K562 (cell line): ENCODE results near the gene PLCB3. TPM values are rescaled to one million over a fixed set of nuclear protein-coding genes. Genes with fewer than 3 reads are reported as not detected.

Experiments
- CHD2 ChIP-seq: IDR thresholded peaks from 2 replicates; pipeline ENCODE4 v1.6.1; 2011; ENCODE audit warnings: low read depth, low read length
- DNMT1 ChIP-seq: fragments of 450-650 bp; IDR thresholded peaks from 2 replicates; pipeline ENCODE4 v1.6.1; 2016; ENCODE audit warnings: antibody characterized with exemption, mild to moderate bottlenecking
- polyA plus RNA-seq, 8 experiments: library from polyadenylated mRNA; depleted of rRNA in 4 of 8; stranded (reverse) in 5 of 8; unstranded in 3 of 8; fragments of >200 nt; fragmentation: Nextera tagmentation in 2 of 8; fragmentation: Illumina TruSeq in 1 of 8; extraction: Ambion mirVana in 2 of 8; extraction: Trizol in 1 of 8; gene quantifications; 2 replicates each; pipeline versions ENCODE4 v1.2.1 to v1.2.3, GENCODE V29; 2011 to 2014; ENCODE audit warnings: inconsistent platforms in 1 of 8, missing spikeins in 1 of 8
- total RNA-seq, 7 experiments: library from RNA; depleted of rRNA in 6 of 7; stranded (reverse); fragments of >200 nt in 6 of 7; fragmentation: Illumina TruSeq in 2 of 7; extraction: Trizol in 2 of 7; gene quantifications; 2 replicates each; pipeline versions ENCODE4 v1.2.1 to v1.2.3, GENCODE V29; 2011 to 2021; ENCODE audit warnings: low replicate concordance in 1 of 7
- TF ChIP-seq, protein P1 (sequence below): fragments of 450-650 bp; formaldehyde crosslinking; conservative IDR thresholded peaks from 2 replicates; pipeline ENCODE4 v1.4.0; 2022; ENCODE audit warnings: mild to moderate bottlenecking, missing genetic modification characterization
- TF ChIP-seq, protein P2 (sequence below): fragments of 450-650 bp; IDR thresholded peaks from 2 replicates; pipeline ENCODE4 v1.6.1; 2016; ENCODE audit warnings: low read depth

The PLCB3 gene
- total and polyA plus RNA-seq, 9 of the 15 experiments (the other 6 are each of a cell fraction or from before 2014, with no cell fraction given), result 0.31 to 44.8 (median 14.6) TPM

DNA sequence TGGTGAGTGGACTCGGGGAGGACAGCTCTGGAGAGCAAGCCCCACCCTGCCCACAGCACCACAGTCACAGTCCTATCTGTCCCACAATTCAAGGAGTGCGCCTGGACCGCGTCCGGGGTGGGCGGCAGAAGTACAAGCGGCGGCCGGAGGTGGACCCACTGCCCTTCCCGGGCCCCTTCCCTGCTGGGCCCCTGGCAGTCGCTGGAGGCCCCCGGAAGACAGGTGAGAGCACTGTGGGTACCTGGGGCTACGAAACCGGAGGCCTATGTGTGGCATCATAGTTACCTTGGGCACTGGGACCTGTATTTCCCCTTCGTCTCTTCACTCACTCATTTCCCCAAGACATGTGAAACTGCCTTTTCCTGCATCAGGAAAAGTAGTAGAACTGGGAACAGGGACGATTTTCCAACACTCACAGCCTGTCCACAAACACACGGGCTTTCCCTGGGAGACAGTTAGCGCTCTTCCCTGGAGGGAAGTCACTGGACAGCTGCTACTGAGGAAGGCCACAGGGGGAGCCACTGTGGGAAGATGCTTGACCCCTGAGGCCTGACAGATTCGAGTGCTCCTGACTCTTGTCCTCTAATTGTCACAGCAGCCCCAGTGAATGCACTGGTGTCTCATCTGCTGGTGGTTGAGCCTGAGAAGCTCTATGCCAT, 62.9 kb downstream of the PLCB3 start (continued):
- TF ChIP-seq, protein P1, sequence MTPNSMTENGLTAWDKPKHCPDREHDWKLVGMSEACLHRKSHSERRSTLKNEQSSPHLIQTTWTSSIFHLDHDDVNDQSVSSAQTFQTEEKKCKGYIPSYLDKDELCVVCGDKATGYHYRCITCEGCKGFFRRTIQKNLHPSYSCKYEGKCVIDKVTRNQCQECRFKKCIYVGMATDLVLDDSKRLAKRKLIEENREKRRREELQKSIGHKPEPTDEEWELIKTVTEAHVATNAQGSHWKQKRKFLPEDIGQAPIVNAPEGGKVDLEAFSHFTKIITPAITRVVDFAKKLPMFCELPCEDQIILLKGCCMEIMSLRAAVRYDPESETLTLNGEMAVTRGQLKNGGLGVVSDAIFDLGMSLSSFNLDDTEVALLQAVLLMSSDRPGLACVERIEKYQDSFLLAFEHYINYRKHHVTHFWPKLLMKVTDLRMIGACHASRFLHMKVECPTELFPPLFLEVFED, result no peak
- no peak for TF ChIP-seq DNMT1
- TF ChIP-seq, protein P2, sequence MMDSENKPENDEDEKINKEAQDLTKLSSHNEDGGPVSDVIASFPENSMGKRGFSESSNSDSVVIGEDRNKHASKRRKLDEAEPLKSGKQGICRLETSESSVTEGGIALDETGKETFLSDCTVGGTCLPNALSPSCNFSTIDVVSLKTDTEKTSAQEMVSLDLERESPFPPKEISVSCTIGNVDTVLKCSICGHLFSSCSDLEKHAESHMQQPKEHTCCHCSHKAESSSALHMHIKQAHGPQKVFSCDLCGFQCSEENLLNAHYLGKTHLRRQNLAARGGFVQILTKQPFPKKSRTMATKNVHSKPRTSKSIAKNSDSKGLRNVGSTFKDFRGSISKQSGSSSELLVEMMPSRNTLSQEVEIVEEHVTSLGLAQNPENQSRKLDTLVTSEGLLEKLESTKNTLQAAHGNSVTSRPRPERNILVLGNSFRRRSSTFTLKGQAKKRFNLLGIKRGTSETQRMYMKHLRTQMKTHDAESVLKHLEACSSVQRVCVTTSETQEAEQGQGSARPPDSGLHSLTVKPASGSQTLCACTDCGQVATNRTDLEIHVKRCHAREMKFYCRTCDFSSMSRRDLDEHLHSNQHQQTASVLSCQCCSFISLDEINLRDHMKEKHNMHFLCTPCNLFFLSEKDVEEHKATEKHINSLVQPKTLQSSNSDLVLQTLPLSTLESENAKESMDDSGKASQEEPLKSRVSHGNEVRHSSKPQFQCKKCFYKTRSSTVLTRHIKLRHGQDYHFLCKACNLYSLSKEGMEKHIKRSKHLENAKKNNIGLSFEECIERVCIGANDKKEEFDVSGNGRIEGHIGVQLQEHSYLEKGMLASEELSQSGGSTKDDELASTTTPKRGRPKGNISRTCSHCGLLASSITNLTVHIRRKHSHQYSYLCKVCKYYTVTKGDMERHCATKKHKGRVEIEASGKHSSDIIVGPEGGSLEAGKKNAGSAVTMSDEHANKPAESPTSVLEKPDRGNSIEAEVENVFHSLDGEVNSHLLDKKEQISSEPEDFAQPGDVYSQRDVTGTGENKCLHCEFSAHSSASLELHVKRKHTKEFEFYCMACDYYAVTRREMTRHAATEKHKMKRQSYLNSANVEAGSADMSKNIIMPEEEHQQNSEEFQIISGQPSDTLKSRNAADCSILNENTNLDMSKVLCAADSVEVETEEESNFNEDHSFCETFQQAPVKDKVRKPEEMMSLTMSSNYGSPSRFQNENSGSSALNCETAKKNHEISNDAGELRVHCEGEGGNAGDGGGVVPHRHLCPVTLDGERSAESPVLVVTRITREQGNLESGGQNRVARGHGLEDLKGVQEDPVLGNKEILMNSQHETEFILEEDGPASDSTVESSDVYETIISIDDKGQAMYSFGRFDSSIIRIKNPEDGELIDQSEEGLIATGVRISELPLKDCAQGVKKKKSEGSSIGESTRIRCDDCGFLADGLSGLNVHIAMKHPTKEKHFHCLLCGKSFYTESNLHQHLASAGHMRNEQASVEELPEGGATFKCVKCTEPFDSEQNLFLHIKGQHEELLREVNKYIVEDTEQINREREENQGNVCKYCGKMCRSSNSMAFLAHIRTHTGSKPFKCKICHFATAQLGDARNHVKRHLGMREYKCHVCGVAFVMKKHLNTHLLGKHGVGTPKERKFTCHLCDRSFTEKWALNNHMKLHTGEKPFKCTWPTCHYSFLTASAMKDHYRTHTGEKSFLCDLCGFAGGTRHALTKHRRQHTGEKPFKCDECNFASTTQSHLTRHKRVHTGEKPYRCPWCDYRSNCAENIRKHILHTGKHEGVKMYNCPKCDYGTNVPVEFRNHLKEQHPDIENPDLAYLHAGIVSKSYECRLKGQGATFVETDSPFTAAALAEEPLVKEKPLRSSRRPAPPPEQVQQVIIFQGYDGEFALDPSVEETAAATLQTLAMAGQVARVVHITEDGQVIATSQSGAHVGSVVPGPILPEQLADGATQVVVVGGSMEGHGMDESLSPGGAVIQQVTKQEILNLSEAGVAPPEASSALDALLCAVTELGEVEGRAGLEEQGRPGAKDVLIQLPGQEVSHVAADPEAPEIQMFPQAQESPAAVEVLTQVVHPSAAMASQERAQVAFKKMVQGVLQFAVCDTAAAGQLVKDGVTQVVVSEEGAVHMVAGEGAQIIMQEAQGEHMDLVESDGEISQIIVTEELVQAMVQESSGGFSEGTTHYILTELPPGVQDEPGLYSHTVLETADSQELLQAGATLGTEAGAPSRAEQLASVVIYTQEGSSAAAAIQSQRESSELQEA, result no peak
- TF ChIP-seq CHD2, result no peak
